PFSK-1 (cell line): ENCODE data around the gene HMGXB4.

ENCODE experiments used
- FOXP2 ChIP-seq: optimal IDR thresholded peaks from 2 replicates; pipeline ENCODE3; 2011; ENCODE audit warnings: borderline replicate concordance, control low read depth, inconsistent platforms; ENCODE audit not compliant: insufficient read depth; ENCODE audit errors: extremely low read length, extremely low read depth
- POLR2AphosphoS5 ChIP-seq: IDR thresholded peaks from 2 replicates; pipeline ENCODE4 v1.6.1; 2012; ENCODE audit warnings: low read depth, mild to moderate bottlenecking, control low read depth, low read length, moderate library complexity
- REST ChIP-seq, 2 experiments: IDR thresholded peaks; 2 replicates each; pipeline versions ENCODE4 v1.6.1 to v1.8.0; 2011 to 2012; ENCODE audit warnings: low read depth in 2 of 2, low read length in 2 of 2, control low read depth in 1 of 2, inconsistent platforms in 1 of 2, mild to moderate bottlenecking in 1 of 2, moderate library complexity in 1 of 2; ENCODE audit not compliant: insufficient read depth in 1 of 2
- SIN3A ChIP-seq: IDR thresholded peaks from 2 replicates; pipeline ENCODE4 v1.6.1; 2012; ENCODE audit warnings: mild to moderate bottlenecking, low read length, moderate library complexity, borderline replicate concordance; ENCODE audit not compliant: insufficient read depth
- TAF1 ChIP-seq: IDR thresholded peaks from 2 replicates; pipeline ENCODE4 v1.6.1; 2012; ENCODE audit warnings: low read length, control low read depth, borderline replicate concordance; ENCODE audit not compliant: insufficient read depth

GRCh38 chr22:35231585-35232084, 25.7 kb upstream of the HMGXB4 start:
- TF ChIP-seq SIN3A (no peak), POLR2AphosphoS5 (no peak), FOXP2 (no peak), REST (IDR thresholded peaks at IDR 0.05; ENCODE audit: insufficient read depth in 1 of 2, low read depth in 2 of 2, low read length in 2 of 2) (no peak), TAF1 (no peak)
